HEK293 (cell line): ENCODE data around the gene NR1H3.

Experiments
- BCL11A ChIP-seq: fragments of 450-650 bp; formaldehyde crosslinking; IDR thresholded peaks from 2 replicates; pipeline ENCODE4 v1.5.1; 2016; ENCODE audit warnings: low read depth, missing biosample characterization, missing genetic modification characterization
- CTCF ChIP-seq: fragments of 450-650 bp; formaldehyde crosslinking; IDR thresholded peaks from 2 replicates; pipeline ENCODE4 v1.5.1; 2016; ENCODE audit warnings: missing biosample characterization, missing genetic modification characterization
- MEIS1 ChIP-seq: sonication (generic); formaldehyde crosslinking; IDR thresholded peaks from 2 replicates; pipeline ENCODE4 v1.8.1; 2022; ENCODE audit warnings: missing genetic modification reagents, mild to moderate bottlenecking, borderline replicate concordance
- PATZ1 ChIP-seq: fragments of 450-650 bp; formaldehyde crosslinking; IDR thresholded peaks from 2 replicates; pipeline ENCODE4 v1.5.1; 2016; ENCODE audit warnings: missing biosample characterization, missing genetic modification characterization
- YY1 ChIP-seq: fragments of 450-650 bp; formaldehyde crosslinking; IDR thresholded peaks from 2 replicates; pipeline ENCODE4 v1.5.1; 2018; ENCODE audit warnings: missing biosample characterization, missing genetic modification characterization
- YY2 ChIP-seq: fragments of 450-650 bp; formaldehyde crosslinking; IDR thresholded peaks from 2 replicates; pipeline ENCODE4 v1.5.1; 2016; ENCODE audit warnings: missing biosample characterization, missing genetic modification characterization
- ZNF335 ChIP-seq: fragments of 450-650 bp; formaldehyde crosslinking; conservative IDR thresholded peaks from 2 replicates; pipeline ENCODE4 v1.5.1; 2016; ENCODE audit warnings: missing biosample characterization, missing genetic modification characterization
- ZNF423 ChIP-seq: fragments of 450-650 bp; formaldehyde crosslinking; IDR thresholded peaks from 2 replicates; pipeline ENCODE4 v1.5.1; 2016; ENCODE audit warnings: missing biosample characterization, missing genetic modification characterization
- ZNF645 ChIP-seq: fragments of 450-650 bp; formaldehyde crosslinking; IDR thresholded peaks from 2 replicates; pipeline ENCODE4; 2016; ENCODE audit warnings: missing biosample characterization, missing genetic modification characterization
- ZNF670 ChIP-seq: fragments of 450-650 bp; formaldehyde crosslinking; IDR thresholded peaks from 2 replicates; pipeline ENCODE4 v1.5.1; 2016; ENCODE audit warnings: missing biosample characterization, missing genetic modification characterization, low read depth
- ZNF701 ChIP-seq: fragments of 450-650 bp; formaldehyde crosslinking; IDR thresholded peaks from 2 replicates; pipeline ENCODE4 v1.5.1; 2016; ENCODE audit warnings: missing biosample characterization, missing genetic modification characterization
- ZNF830 ChIP-seq: fragments of 450-650 bp; IDR thresholded peaks from 2 replicates; pipeline ENCODE4 v1.5.0; 2018; ENCODE audit warnings: missing biosample characterization, missing genetic modification characterization, low read depth, mild to moderate bottlenecking, moderate library complexity

- TF ChIP-seq ZNF645 (tag by site-specific recombination) (no peak), CTCF (no peak), MEIS1 (no peak), YY1 (tag by site-specific recombination) (no peak), ZNF670 (tag by site-specific recombination) (no peak), YY2 (no peak), ZNF830 (tag by site-specific recombination) (no peak), BCL11A (tag by site-specific recombination) (no peak), ZNF423 (tag by site-specific recombination) (no peak), ZNF701 (tag by site-specific recombination) (no peak), PATZ1 (no peak), ZNF335 (tag by site-specific recombination) (no peak)
Observed at GRCh38 chr11:47241841-47242301, 15.9 kb upstream of the NR1H3 start.
